Stimulated activated CD8-positive, alpha-beta memory T cell treated with anti-CD3 and anti-CD28 coated beads, Interleukin-7, amount 100 ng/mL, for 24 hours (primary cell): ENCODE data around the gene LYZL6.

Experiments
- DNase-seq: peaks from one replicate; pipeline ENCODE4 v3.0.0-alpha.2; 2020; ENCODE audit warnings: low read depth

The LYZL6 gene, protein sequence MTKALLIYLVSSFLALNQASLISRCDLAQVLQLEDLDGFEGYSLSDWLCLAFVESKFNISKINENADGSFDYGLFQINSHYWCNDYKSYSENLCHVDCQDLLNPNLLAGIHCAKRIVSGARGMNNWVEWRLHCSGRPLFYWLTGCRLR

DNA sequence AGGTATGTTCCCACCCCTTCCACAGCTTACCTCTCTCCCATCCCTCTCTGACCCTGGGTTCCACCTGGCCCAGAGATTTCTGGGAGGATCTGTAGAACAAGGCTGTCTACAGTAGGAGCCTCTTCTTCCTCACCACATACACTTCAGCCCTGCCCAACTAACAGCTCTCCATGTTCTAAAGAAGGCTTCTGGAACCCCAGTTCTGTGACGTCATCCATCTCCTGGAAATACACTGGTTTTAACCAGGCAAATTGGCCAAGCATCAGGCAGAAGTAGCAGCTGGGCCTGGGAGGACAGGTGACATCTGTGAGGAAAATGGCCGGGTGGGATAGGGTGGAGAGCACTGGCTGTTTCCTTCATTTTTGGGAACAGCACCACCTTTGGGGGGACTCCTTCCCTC lies at the start of gene LYZL6:
Gene LYZL6, minus strand, starts transcription at position 177 of the 400 bp plus-strand sequence. CDS start 4,357 bp downstream, outside the sequence.
- DNase-seq: no peak

DNA sequence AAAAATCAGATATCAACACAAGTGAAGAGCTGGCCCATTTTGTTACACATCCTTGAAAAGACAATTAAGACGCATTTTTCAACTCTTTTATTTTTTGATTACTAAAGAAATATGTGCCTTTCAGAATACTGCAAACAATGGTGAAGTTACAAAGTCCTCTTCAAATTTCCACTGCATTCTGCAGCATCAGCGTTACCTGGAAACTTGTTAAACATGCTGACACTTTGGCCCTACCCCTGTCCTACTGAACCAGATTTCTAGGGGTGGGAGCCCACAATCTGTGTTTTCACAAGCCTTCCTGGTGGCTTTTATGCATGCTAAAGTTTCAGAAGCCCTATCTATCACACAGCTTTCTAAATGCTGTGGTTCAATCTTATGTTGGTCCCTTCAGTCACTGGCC lies 47.6 kb upstream of the LYZL6 start:
- no peak for DNase-seq

DNA sequence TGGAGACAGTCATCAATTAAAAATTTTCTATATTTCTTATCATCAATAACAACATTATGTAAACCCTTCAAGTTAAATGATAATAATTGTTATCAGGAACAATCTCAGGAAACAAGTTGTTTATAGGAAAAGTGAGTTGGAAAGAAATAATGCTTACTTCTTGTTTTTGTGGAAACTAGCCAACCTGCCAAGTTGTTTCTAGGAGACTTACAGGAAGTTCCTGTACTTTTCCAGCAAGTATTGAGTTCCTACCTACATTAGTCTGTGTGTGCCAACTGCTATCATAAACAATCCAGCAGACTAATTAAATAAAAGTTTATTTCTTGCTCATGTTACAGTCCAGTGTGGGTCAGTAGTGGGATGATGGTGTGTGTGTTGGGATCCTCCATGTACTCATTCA lies 44.7 kb upstream of the LYZL6 start:
- DNase-seq: no peak

DNA sequence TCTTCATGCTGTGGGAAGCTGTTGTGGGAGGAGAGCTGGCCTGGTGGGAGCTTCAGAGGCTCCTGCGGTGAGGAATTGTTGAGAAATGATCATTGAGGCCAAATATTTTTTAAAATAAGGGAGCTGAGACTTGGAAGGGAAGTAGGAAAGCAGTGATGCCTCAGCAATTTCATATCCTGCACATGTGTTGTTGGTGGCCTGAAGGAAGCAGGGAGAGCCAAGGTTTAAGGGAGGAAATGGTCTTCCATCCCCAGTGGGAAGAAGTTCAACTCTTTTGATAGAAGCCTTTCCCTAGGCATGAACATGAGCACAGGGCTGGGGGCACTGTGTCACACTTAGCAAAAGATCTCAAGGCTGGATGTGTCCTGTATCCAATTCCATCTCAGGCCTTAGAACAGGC lies 43.1 kb upstream of the LYZL6 start, which contains the start of gene CCL14:
Gene CCL14, minus strand, starts transcription at position 87 of the 400 bp plus-strand sequence. Its CDS starts 80 bp downstream, at position 7.
- no peak for DNase-seq

DNA sequence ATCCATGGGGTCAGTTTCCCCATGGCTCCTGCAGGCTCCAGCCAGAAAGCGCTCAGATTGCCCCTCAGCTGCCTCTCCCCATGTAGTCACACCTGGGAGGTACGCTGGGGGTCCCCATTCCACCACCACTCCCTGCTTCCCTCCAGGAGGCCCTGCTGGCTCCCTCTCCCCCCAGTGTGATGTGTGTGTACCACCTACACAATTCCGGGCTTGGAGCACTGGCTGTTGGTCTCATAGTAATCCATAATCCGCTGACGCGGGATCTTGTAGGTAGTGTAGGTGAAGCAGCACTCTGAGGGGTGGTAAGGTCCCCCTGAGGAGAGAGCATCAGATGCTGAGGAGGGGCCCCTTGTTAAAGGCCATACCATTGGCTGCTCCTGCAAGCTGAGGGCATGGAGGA lies 40.6 kb upstream of the LYZL6 start:
- no peak for DNase-seq

DNA sequence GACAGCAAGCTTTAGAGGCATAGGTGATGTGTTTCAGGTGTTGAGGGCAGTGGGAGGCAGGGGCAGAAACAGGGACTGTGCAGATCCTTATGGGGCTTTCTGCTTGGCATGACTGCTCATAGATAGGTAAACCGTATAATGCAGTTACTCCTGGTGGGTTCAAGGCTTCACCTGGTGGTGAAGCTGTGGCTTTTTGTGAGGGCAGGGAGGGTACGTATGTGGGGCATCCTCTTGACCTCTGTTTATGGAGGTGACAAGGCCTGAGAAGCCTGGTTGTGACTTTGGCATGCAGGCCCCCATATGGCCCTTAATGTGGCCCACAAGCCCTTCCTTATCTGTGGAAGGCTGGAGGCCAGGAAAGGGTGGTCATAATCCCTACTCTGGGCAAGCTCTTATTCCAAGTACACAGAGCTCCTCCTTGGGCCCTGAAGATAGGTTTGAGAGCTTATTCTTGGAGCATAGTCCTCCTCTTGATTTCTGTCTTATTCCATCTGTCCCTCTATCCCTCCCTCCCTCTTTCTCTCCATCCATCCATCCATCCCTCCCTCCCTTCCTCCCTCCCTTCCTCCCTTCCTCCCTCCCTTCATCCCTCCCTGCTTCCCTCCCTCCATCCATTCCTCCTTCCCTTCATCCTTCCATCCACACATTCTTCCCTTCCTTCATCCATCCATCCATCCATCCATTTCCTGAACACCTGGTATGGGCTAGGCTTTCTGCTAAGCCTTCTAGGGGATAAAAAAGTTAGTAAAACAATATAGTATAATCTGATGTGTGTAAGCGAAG lies 39.1 kb upstream of the LYZL6 start:
- no peak for DNase-seq

DNA sequence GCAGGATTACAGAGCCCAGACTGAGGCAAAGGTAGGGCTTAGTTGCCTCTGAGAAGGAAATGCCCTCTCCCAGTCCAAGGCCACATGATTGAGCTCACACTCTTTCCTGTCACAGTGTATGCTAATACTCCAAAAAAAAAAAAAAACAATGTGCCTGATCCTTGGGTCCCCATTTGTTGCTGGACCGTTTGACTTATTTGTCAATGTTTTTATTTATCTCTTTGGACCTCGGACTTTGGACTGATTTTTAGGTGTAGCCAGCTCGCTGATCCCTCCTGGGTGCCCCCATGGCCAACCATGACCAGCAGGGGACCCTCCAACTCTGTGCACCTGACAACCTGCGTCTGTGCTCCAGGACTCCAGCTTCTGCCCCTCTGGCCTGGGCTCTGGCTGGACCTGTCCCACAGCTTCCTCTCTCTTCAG lies 38.4 kb upstream of the LYZL6 start:
- DNase-seq: no peak

DNA sequence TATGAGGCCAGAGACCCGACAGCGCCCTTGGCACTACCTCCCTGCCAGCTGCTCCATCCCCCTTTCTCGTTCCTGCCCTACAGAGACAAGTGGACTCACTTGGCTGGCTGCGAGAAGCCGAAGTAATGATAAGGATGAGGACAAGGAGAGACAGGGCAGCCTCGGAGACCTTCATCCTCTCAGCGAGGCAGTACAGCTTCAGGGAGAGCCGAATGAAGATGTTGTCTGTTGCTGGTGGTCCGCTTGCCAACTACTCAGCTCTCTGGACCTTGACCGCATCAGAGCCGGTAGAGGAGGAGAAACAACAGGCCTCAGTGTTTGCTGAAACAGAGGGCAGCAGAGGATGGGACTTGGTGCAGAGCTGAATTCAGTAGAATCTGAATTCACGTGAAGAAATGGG lies 37.7 kb upstream of the LYZL6 start, which contains the start of gene CCL16:
Gene CCL16, minus strand, starts transcription at position 252 of the 400 bp plus-strand sequence. Its CDS starts 77 bp downstream, at position 175.
- no peak for DNase-seq

DNA sequence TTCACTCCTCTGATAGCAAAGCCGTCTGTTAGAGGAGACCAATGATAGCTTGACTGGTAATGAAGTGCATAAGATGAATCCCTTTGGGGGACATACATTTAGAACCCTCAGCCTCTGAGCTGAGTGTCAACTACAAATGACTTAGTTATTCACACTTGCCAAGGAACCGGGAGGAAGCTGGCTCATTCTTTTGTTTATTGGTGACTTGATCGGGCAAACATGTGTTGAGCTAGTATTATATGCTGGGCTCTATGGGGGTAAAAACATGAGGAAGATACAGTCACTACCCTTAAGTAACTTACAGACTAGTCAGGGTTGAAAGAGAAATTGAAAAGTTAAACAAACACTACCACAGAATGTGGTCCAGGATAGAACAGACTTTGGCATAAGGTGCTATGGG lies 34.8 kb upstream of the LYZL6 start:
- DNase-seq: no peak

DNA sequence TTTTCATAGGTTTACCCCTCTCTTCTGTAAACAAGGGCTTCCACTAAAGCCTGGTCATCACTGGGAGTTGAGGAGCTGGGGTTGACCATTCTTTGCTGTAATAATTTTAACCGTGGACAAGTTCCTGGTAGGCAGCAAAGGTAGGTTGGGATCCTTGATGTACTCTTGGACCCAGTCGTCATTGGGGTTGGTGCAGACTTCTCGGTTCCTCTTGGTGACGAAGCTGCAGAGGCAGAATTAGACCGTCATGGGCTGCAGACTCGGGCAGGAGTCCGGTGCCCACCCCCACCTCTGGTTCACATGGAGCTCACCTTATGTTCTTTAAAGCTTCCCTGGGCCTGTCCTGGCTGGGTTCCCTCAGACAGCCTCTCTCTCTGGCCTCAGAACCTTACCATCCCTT lies 34.0 kb upstream of the LYZL6 start:
- no peak for DNase-seq

DNA sequence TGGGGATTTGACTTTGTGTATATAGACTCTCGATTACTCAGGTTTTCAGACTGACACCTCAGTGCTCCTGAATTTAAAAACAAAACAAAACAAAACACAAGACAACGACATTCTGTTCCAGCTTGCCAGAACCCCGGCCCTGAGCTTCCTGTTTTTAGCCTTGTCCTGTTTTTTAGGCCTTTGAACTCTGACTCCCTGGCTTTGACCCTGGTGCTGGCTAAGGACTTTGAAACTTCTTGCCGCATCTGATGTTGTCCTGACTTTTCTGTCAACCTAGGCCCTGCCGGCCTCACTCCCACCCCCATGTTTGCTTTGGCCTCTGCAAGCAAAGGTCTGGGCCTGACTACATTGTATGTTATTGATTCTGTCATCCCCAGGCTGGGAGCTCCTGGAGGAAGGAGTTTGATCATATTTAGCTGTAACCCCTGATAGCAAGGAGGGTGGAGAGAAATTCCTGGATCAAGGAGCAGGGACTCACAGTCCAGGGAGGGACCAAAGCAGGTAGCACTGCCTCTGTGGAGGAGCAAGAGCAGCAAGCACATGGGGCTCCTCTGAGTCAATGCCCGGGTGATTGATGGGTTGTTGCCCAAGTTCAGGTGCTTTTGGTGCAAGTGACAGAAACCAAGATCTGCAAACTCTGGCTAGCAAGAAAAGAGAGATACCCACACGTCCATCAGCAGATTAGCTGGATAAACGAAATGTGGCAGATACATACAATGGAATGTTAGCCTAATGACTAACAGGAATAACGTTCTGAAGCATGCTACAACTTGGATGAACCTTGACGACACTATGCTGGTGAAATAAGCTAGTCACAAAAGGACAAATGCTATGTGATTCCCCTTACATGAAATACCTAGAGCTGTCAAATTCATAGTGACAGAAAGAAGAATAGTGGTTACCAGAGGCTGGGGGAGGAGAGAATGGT lies 30.1 kb upstream of the LYZL6 start:
- no peak for DNase-seq

DNA sequence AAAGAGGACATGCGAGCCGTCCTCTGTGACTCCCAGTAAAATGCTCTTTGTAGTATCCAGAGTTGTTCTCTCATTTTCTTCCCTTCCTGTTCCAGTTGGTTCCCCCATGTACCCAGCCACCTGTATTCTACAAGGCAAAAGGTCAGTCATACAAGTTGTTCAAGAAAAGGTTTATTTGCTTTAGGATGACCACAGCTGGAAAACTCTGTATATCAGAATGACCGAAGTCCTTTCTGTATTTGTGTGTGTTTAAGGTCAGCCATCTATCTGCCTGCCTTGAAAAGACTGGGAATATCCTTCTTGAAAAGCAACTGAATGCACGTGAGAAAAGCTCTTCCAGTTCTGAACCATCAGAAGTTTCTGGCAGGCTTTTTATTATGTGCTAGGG lies 29.4 kb upstream of the LYZL6 start:
- no peak for DNase-seq

DNA sequence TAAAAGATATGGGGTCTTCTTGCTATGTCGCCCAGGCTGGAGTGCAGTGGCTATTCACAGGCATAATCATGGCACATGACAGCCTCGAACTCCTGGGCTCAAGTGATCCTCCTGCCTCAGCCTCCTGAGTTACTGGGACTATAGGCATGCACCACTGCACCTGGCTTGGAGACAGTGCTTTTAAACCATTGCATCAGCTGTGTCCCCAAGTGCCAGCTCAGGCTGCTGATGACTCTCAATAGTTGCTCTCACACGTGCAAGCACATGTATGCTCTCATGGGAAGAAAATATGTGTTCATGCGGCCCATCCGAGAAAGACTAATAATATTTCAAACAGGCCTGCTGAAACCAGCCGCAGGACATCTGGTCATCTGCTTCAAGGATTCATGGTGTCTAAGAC lies 29.0 kb upstream of the LYZL6 start:
- no peak for DNase-seq

DNA sequence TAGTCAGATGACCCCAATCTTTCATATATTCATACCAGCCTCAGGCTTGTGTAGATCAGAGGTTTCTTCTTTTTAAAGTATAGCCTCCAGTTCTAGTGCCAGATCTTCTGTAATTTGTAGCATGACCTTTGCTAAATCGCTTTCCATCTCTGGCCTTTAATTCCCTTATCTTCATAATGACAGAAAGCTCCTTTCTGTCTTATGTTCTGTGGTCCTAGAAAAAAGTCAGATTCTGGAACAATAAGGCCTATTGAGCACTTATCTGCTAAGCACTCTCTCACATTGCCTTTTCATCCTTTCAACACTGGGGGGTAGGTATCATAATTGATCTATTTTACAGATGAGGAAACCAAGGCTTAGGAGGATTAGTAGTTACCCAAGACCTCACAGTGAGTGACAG lies 28.6 kb upstream of the LYZL6 start:
- DNase-seq: no peak

DNA sequence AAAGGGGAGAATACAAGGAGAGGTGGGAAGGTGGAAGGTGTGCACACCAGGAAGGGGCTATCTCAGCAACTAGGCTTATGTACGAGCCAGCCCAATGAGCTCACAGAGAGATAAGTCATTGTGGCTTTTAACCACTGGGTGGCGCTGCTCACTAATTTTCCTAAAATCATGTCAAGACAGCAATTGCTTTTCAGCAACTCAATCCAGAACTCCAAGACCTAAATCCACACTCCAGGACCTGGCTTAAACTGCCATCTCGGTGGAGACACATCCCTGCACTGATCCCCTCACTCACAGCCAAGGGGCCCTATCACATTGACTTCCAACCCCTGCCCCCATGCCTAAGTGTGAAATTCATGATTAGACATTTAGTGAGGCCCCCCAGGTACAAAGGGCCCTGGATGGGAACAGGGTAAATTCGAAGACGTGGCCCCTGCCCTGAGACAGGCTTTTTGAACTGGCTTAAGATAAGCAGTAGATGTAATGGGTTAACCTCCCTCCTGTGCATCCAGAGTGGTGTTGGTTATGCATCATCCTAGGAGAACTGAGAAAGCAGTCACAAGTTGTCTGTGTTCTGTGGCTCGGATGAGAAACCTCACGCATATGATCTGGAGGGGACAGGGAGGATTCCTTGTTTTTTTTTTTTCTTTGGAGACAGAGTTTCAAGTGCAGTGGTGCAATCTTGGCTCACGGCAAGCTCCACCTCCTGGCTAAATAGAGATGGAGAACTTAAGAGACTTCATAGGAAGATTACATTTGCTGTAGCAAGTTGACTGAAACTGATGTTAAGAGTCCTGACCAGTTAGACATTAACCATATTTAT lies 26.3 kb upstream of the LYZL6 start:
- DNase-seq: peak; percentile 61

DNA sequence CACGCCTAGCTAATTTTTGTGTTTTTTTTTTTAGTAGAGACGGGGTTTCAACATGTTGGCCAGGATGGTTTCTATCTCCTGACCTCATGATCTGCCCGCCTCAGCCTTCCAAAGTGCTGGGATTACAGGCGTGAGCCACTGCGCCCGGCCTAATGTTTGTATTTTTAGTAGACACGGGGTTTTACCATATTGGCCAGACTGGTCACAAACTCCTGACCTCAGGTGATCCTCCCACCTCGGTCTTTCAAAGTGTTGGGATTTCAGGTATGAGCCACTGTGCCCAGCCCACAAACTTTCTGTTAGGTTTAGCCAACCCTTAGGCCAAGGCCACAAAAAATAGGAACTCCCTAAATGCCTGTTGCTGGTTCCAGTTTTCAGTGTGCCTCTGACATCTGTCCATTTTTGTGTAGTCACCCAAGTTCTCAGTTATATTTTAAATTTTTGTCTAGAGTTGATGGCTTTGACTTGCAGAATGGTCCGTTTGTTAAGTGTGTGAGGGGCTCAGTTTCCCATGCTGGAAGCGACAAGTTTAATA lies 25.1 kb upstream of the LYZL6 start:
- no peak for DNase-seq

DNA sequence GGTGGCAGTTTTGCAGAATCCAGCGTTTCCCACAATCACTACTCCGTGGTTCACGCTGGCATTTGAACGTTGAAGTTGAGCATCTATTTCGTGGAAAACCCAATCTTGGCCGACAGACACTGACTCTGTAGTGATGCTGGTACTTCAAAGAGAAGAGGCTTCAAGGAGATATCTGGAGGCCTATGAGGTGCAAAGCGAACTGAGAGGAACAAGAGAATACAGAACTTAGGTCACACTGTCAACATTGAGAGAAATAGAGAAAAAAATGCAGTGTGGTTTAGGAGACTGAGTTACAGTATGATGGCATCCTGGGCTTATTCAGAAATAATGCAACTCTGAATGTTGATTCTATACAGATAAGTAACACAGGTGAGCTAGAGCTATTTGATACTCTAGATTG lies 21.8 kb upstream of the LYZL6 start:
- DNase-seq: no peak

DNA sequence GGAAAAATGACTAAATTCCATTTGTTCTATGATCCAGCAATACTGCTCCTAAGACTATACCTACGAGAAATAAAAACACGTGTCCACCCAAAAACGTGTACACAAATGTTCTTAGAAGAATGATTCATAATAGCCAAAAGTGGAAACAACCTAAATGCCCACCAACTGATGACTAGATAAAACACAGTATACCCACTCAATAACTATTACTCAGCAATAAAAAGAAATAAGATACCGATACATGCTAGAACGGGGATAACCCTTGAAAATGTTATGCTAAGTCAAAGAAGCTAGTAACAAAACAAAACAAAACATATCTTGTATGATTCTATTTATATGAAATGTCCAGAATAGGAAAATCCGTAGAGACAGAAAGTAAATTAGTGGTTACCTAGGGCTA lies 20.1 kb upstream of the LYZL6 start:
- no peak for DNase-seq

DNA sequence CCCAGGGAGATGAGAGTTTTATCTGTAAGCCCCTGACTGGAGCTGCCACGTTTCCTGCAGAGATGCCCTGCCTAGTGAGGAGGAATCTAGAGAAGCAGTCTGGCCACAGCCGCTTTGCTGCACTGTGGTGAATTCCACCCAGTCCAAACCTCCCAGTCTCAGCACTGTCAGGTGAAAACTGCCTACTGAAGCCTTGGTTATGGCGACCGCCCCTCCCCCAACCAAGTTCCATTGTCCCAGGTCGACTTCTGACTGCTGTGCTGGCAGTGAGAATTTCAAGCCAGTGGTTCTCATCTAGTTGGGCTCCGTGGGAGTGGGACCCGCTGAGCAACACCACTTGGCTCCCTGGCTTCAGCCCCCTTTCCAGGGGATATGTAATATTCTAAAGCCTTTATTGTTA lies 10.2 kb upstream of the LYZL6 start:
- DNase-seq: no peak

DNA sequence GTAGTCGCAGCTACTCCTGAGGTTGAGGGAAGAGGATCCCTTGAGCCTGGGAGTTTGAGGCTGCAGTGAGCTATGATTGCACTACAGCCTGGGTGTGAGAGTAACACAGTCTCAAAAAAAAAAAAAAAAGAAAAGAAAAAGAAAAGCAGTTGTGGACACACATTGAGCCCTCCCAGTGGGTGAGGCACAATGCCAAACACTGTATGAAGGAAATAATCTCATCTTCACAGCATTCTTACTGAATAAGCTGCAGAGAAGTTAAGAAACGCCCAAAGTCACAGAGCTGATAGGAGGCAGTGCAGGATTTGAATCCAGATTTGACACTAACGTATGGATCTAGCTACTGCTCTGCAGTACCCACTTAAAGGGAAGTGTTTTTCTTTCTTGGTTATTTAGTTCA lies 5.9 kb upstream of the LYZL6 start:
- no peak for DNase-seq

DNA sequence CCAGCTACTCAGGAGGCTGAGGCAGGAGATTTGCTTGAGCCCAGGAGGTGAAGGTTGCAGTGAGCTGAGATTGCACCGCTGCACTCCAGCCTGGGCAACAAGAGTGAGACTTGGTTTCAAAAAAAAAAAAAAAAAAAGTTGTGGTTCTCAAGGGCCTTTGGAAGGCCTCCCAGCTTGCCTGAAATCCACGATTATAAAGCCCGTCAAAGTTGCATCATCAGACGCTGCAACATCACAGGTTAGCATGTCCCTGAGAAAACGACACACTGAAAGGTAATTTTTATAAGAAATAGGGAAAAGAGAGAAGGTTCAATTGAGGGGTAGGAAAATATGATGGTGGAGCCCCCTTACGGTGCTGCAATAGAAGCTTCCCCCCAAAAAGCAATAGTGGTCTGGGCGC lies 4.6 kb upstream of the LYZL6 start:
- DNase-seq: no peak
